ENCODE results near the gene CD68.

DNA sequence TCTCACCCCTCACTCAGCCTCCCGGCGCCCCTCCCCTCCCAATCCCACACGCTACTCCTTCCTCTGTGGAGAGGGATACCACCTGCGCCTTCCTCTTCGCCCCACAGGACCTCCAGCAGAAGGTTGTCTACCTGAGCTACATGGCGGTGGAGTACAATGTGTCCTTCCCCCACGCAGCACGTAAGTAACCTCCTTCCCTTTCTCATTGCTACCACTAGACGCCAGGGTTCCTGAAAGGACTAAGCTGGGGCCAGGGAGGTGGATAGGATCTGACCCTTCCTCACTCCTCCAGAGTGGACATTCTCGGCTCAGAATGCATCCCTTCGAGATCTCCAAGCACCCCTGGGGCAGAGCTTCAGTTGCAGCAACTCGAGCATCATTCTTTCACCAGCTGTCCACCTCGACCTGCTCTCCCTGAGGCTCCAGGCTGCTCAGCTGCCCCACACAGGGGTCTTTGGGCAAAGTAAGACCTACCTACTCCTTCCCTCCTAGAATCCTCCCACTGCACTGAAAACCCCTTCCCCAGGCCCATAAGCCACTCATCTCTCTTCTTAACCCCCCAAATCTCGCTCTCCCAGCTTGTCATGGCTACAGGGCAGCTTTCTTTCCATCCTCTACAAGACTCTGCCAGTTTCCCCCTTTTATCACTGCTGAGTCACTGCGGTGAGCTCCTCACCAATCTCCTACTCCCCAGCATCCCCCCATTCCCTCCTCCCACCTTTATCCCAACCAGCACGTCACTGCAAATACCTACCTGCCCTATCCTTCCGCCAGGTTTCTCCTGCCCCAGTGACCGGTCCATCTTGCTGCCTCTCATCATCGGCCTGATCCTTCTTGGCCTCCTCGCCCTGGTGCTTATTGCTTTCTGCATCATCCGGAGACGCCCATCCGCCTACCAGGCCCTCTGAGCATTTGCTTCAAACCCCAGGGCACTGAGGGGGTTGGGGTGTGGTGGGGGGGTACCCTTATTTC is 1.5 kb downstream of the CD68 start:
- TF ChIP-seq CTCF (conservative IDR thresholded peaks at IDR 0.05; ENCODE audit: low read depth, low read length) (no peak), EZH2 (IDR thresholded peaks at IDR 0.05; ENCODE audit: borderline replicate concordance, low read depth, low read length, poor library complexity, severe bottlenecking) (no peak)
